GM18505 (cell line): Measurements from ENCODE around the gene TXNRD1.

ENCODE experiments used
- ATAC-seq: cut with Tn5 transposase; IDR thresholded peaks from one replicate; pipeline ENCODE4 v1.9.1; 2021; ENCODE audit not compliant: unreplicated experiment
- POLR2A ChIP-seq: IDR thresholded peaks from 4 replicates; pipeline ENCODE4 v1.6.1; 2011; ENCODE audit warnings: borderline replicate concordance; ENCODE audit not compliant: insufficient read depth, insufficient read length; ENCODE audit errors: extremely low read depth

TXNRD1 gene

GRCh38 chr12:104182144-104182543, 33.4 kb upstream of the TXNRD1 start:
- no peak for TF ChIP-seq POLR2A

GRCh38 chr12:104182621-104183378, 32.8 kb upstream of the TXNRD1 start:
- TF ChIP-seq POLR2A: no peak

More at GRCh38 chr12:104182144-104182543, 33.4 kb upstream of the TXNRD1 start:
- ATAC-seq: no peak

GRCh38 chr12:104183443-104183842, 32.1 kb upstream of the TXNRD1 start:
- no peak for ATAC-seq
- TF ChIP-seq POLR2A: no peak

More at GRCh38 chr12:104182621-104183378, 32.8 kb upstream of the TXNRD1 start:
- no peak for ATAC-seq

- no peak for TF ChIP-seq POLR2A
- ATAC-seq: no peak
These were observed 28.0 kb upstream of the TXNRD1 start for GRCh38 chr12:104187446-104188155.

GRCh38 chr12:104188534-104188933, 27.0 kb upstream of the TXNRD1 start:
- no peak for ATAC-seq

GRCh38 chr12:104189915-104190555, 25.5 kb upstream of the TXNRD1 start:
- ATAC-seq: no peak
- TF ChIP-seq POLR2A: no peak

More at GRCh38 chr12:104188534-104188933, 27.0 kb upstream of the TXNRD1 start:
- no peak for TF ChIP-seq POLR2A

GRCh38 chr12:104190641-104191176, 24.9 kb upstream of the TXNRD1 start:
- no peak for TF ChIP-seq POLR2A
- no peak for ATAC-seq

- no peak for ATAC-seq
- no peak for TF ChIP-seq POLR2A
These were observed 18.3 kb upstream of the TXNRD1 start for GRCh38 chr12:104197264-104197663.

- no peak for ATAC-seq
- no peak for TF ChIP-seq POLR2A
These were observed 15.6 kb upstream of the TXNRD1 start for GRCh38 chr12:104199964-104200363.

GRCh38 chr12:104201238-104202001, 14.2 kb upstream of the TXNRD1 start:
- ATAC-seq: no peak
- no peak for TF ChIP-seq POLR2A

GRCh38 chr12:104204690-104205480, 10.7 kb upstream of the TXNRD1 start:
- no peak for ATAC-seq

More at GRCh38 chr12:104204690-104205480, 10.7 kb upstream of the TXNRD1 start:
- no peak for TF ChIP-seq POLR2A
